ENCODE data around the gene DDIT4. TPM values are rescaled to one million over a fixed set of nuclear protein-coding genes. Genes with fewer than 3 reads are reported as not detected.

Gene DDIT4
- total and polyA plus RNA-seq, 9 of the 15 experiments (the other 6 are each of a cell fraction or from before 2014, with no cell fraction given): 8.2 to 675 (median 159) TPM

- TF ChIP-seq RREB1 (CRISPR knock-in tag; IDR thresholded peaks at IDR 0.05) (peak; percentile 80; the same call in 1 of the 2 replicates), MLX (CRISPR knock-in tag; conservative IDR thresholded peaks at IDR 0.05) (no peak), ZNF217 (CRISPR knock-in tag; IDR thresholded peaks at IDR 0.05) (no peak), ZC3H8 (IDR thresholded peaks at IDR 0.05) (no peak), JUN (IDR thresholded peaks at IDR 0.05; ENCODE audit: borderline replicate concordance, low read depth, low read length) (no peak), JUN (CRISPR knock-in tag; IDR thresholded peaks at IDR 0.05; ENCODE audit: borderline replicate concordance) (peak; percentile 4; the same call in 1 of the 2 replicates), HMG20B (CRISPR knock-in tag; IDR thresholded peaks at IDR 0.05) (peak; percentile 88; the same call in 1 of the 2 replicates), BRD9 (IDR thresholded peaks at IDR 0.05; ENCODE audit: low read depth, partially characterized antibody) (no peak), ZBTB17 (CRISPR knock-in tag; IDR thresholded peaks at IDR 0.05) (peak; percentile 90; the same call in 1 of the 2 replicates), ZNF507 (tag; conservative IDR thresholded peaks at IDR 0.05) (no peak), ETS2 (tag; IDR thresholded peaks at IDR 0.05; ENCODE audit: borderline replicate concordance, poor library complexity, severe bottlenecking) (peak; percentile 23), ZNF589 (CRISPR knock-in tag; IDR thresholded peaks at IDR 0.05; ENCODE audit: low read depth) (no peak)
- TF ChIP-seq, protein P1, sequence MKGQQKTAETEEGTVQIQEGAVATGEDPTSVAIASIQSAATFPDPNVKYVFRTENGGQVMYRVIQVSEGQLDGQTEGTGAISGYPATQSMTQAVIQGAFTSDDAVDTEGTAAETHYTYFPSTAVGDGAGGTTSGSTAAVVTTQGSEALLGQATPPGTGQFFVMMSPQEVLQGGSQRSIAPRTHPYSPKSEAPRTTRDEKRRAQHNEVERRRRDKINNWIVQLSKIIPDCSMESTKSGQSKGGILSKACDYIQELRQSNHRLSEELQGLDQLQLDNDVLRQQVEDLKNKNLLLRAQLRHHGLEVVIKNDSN (CRISPR knock-in tag; IDR thresholded peaks at IDR 0.05): peak; percentile 81
- TF ChIP-seq, protein P2, sequence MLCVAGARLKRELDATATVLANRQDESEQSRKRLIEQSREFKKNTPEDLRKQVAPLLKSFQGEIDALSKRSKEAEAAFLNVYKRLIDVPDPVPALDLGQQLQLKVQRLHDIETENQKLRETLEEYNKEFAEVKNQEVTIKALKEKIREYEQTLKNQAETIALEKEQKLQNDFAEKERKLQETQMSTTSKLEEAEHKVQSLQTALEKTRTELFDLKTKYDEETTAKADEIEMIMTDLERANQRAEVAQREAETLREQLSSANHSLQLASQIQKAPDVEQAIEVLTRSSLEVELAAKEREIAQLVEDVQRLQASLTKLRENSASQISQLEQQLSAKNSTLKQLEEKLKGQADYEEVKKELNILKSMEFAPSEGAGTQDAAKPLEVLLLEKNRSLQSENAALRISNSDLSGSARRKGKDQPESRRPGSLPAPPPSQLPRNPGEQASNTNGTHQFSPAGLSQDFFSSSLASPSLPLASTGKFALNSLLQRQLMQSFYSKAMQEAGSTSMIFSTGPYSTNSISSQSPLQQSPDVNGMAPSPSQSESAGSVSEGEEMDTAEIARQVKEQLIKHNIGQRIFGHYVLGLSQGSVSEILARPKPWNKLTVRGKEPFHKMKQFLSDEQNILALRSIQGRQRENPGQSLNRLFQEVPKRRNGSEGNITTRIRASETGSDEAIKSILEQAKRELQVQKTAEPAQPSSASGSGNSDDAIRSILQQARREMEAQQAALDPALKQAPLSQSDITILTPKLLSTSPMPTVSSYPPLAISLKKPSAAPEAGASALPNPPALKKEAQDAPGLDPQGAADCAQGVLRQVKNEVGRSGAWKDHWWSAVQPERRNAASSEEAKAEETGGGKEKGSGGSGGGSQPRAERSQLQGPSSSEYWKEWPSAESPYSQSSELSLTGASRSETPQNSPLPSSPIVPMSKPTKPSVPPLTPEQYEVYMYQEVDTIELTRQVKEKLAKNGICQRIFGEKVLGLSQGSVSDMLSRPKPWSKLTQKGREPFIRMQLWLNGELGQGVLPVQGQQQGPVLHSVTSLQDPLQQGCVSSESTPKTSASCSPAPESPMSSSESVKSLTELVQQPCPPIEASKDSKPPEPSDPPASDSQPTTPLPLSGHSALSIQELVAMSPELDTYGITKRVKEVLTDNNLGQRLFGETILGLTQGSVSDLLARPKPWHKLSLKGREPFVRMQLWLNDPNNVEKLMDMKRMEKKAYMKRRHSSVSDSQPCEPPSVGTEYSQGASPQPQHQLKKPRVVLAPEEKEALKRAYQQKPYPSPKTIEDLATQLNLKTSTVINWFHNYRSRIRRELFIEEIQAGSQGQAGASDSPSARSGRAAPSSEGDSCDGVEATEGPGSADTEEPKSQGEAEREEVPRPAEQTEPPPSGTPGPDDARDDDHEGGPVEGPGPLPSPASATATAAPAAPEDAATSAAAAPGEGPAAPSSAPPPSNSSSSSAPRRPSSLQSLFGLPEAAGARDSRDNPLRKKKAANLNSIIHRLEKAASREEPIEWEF (CRISPR knock-in tag; IDR thresholded peaks at IDR 0.05): no peak
These were observed 3.0 kb downstream of the DDIT4 start (continued) for GRCh38 chr10:72276421-72277339.
